Neural progenitor cell (in vitro differentiated cells): ENCODE data around the gene LCT. TPM values are rescaled to one million over a fixed set of nuclear protein-coding genes. Genes with fewer than 3 reads are reported as not detected.

ENCODE experiments used
- DNase-seq: peaks from one replicate; pipeline ENCODE4 v3.0.0-alpha.2; 2016; ENCODE audit warnings: low spot score
- H2AFZ ChIP-seq: fragments of 200-600 bp; sonication (generic); replicated peaks from 2 replicates; pipeline ENCODE4 v1.6.1; 2016; ENCODE audit warnings: antibody characterized with exemption
- H3F3A ChIP-seq: fragments of 200-600 bp; sonication (generic); 2 replicates; pipeline ENCODE4 v1.6.1; 2016; ENCODE audit warnings: antibody characterized with exemption, low read depth
- H3K27ac ChIP-seq: fragments of 200-600 bp; sonication (generic); 2 replicates; pipeline ENCODE4 v1.5.1; 2016; ENCODE audit warnings: mild to moderate bottlenecking
- H3K27me3 ChIP-seq: fragments of 200-600 bp; sonication (generic); 2 replicates; pipeline ENCODE4 v1.6.1; 2016; ENCODE audit warnings: mild to moderate bottlenecking, moderate library complexity
- H3K36me3 ChIP-seq: fragments of 200-600 bp; sonication (generic); 2 replicates; pipeline ENCODE4 v1.5.1; 2016
- H3K4me1 ChIP-seq: fragments of 200-600 bp; sonication (generic); 2 replicates; pipeline ENCODE4 v1.6.1; 2016; ENCODE audit warnings: mixed run types
- H3K4me2 ChIP-seq: fragments of 200-600 bp; sonication (generic); 2 replicates; pipeline ENCODE4 v1.6.1; 2016
- H3K4me3 ChIP-seq: fragments of 200-600 bp; sonication (generic); 2 replicates; pipeline ENCODE4 v1.5.1; 2016
- H3K79me2 ChIP-seq: fragments of 200-600 bp; sonication (generic); 2 replicates; pipeline ENCODE4 v1.6.1; 2016; ENCODE audit warnings: low read depth
- H3K9ac ChIP-seq: fragments of 200-600 bp; sonication (generic); 2 replicates; pipeline ENCODE4 v1.6.1; 2016
- H3K9me3 ChIP-seq: fragments of 200-600 bp; sonication (generic); 2 replicates; pipeline ENCODE4 v1.5.1; 2016; ENCODE audit warnings: low read depth
- H4K20me1 ChIP-seq: fragments of 200-600 bp; sonication (generic); 2 replicates; pipeline ENCODE4 v1.6.1; 2016; ENCODE audit warnings: low read depth
- H3K27ac Mint-ChIP-seq: 3 replicates; pipeline ENCODE4 v1.8.0; 2021; ENCODE audit warnings: mixed read lengths
- H3K27me3 Mint-ChIP-seq: 2 replicates; pipeline ENCODE4 v1.8.0; 2022; ENCODE audit warnings: low read depth, mild to moderate bottlenecking, inconsistent platforms, moderate library complexity, mixed read lengths; ENCODE audit not compliant: insufficient read depth
- H3K36me3 Mint-ChIP-seq: 3 replicates; pipeline ENCODE4 v1.8.0; 2021; ENCODE audit warnings: mixed read lengths
- H3K4me1 Mint-ChIP-seq: 3 replicates; pipeline ENCODE4 v1.8.0; 2021; ENCODE audit warnings: mixed read lengths
- H3K4me3 Mint-ChIP-seq: 3 replicates; pipeline ENCODE4 v1.8.0; 2021; ENCODE audit warnings: mild to moderate bottlenecking, moderate library complexity, mixed read lengths
- H3K9me3 Mint-ChIP-seq: 3 replicates; pipeline ENCODE4 v1.8.0; 2020; ENCODE audit warnings: mixed read lengths
- EZH2 ChIP-seq: fragments of 200-600 bp; sonication (generic); IDR thresholded peaks from 2 replicates; pipeline ENCODE4 v1.6.1; 2017; ENCODE audit warnings: antibody characterized with exemption, mild to moderate bottlenecking, moderate library complexity
- EZH2phosphoT487 ChIP-seq: fragments of 200-600 bp; sonication (generic); IDR thresholded peaks from 2 replicates; pipeline ENCODE4 v1.6.1; 2017; ENCODE audit warnings: antibody characterized with exemption
- total RNA-seq: library from RNA; depleted of rRNA; stranded (reverse); fragments of >200 nt; gene quantifications from 2 replicates; pipeline ENCODE4 v1.2.3, GENCODE V29; 2015; ENCODE audit warnings: low replicate concordance
- TF ChIP-seq, protein P1 (sequence below): fragments of 200-600 bp; sonication (generic); IDR thresholded peaks from 2 replicates; pipeline ENCODE4 v1.5.1; 2017; ENCODE audit warnings: antibody characterized with exemption, mild to moderate bottlenecking

LCT gene
- total RNA-seq, 1 donor from 2014 or later = not detected

- Histone ChIP-seq H3K27me3 (no peaks in the 10 kb centered on the region), H3K9ac (no peak overlapping the region), H3K79me2 (no peaks in the 10 kb centered on the region), H4K20me1 (no peaks in the 10 kb centered on the region), H3K4me2 (no peak overlapping the region), H3K4me1 (no peaks in the 10 kb centered on the region), H2AFZ (no peak overlapping the region), H3F3A (no peaks in the 10 kb centered on the region), H3K27ac (no peak overlapping the region), H3K36me3 (peaks cover 22% of the 10 kb centered on the region), H3K9me3 (no peaks in the 10 kb centered on the region), H3K4me3 (no peak overlapping the region)
- H3K4me3 Mint-ChIP-seq = no peak overlapping the region
- H3K36me3 Mint-ChIP-seq = peaks cover 68% of the 10 kb centered on the region
- H3K27me3 Mint-ChIP-seq = no peaks in the 10 kb centered on the region
- H3K27ac Mint-ChIP-seq = no peak overlapping the region
- DNase-seq = no peak
- H3K9me3 Mint-ChIP-seq = peaks cover 5% of the 10 kb centered on the region
- TF ChIP-seq, protein P1, sequence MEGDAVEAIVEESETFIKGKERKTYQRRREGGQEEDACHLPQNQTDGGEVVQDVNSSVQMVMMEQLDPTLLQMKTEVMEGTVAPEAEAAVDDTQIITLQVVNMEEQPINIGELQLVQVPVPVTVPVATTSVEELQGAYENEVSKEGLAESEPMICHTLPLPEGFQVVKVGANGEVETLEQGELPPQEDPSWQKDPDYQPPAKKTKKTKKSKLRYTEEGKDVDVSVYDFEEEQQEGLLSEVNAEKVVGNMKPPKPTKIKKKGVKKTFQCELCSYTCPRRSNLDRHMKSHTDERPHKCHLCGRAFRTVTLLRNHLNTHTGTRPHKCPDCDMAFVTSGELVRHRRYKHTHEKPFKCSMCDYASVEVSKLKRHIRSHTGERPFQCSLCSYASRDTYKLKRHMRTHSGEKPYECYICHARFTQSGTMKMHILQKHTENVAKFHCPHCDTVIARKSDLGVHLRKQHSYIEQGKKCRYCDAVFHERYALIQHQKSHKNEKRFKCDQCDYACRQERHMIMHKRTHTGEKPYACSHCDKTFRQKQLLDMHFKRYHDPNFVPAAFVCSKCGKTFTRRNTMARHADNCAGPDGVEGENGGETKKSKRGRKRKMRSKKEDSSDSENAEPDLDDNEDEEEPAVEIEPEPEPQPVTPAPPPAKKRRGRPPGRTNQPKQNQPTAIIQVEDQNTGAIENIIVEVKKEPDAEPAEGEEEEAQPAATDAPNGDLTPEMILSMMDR = no peak
- TF ChIP-seq EZH2 (no peak), EZH2phosphoT487 (no peak)
- H3K4me1 Mint-ChIP-seq = peaks cover 5% of the 10 kb centered on the region
These were observed 52.0 kb downstream of the LCT start for GRCh38 chr2:135785032-135785431.

- H3K27me3 Mint-ChIP-seq = no peaks in the 10 kb centered on the region
- no peaks in the 10 kb centered on the region for H4K20me1 ChIP-seq
- no peak overlapping the region for H3K4me2 ChIP-seq
- H3K9me3 Mint-ChIP-seq = peaks cover 5% of the 10 kb centered on the region
- DNase-seq = no peak
- H3K27ac ChIP-seq = no peak overlapping the region
- no peak overlapping the region for H2AFZ ChIP-seq
- H3K4me3 Mint-ChIP-seq = no peak overlapping the region
- H3K4me3 ChIP-seq = no peak overlapping the region
- H3K9me3 ChIP-seq = no peaks in the 10 kb centered on the region
- H3K79me2 ChIP-seq = no peaks in the 10 kb centered on the region
- H3K4me1 ChIP-seq = no peaks in the 10 kb centered on the region
- peaks cover 71% of the 10 kb centered on the region for H3K36me3 Mint-ChIP-seq
- peaks cover 3% of the 10 kb centered on the region for H3F3A ChIP-seq
- H3K27ac Mint-ChIP-seq = no peak overlapping the region
- no peak overlapping the region for H3K9ac ChIP-seq
- H3K27me3 ChIP-seq = no peaks in the 10 kb centered on the region
- H3K36me3 ChIP-seq = peaks cover 33% of the 10 kb centered on the region
- peaks cover 5% of the 10 kb centered on the region for H3K4me1 Mint-ChIP-seq
- TF ChIP-seq, protein P1 = no peak
- TF ChIP-seq EZH2phosphoT487 = no peak
- TF ChIP-seq EZH2 = no peak
These were observed 53.5 kb downstream of the LCT start for GRCh38 chr2:135783439-135783838.

- no peaks in the 10 kb centered on the region for H3K27me3 Mint-ChIP-seq
- no peak overlapping the region for H3K4me3 Mint-ChIP-seq
- Histone ChIP-seq H4K20me1 (no peaks in the 10 kb centered on the region), H3K36me3 (peaks cover 34% of the 10 kb centered on the region), H2AFZ (no peak overlapping the region), H3K27ac (peak overlapping the region; percentile 1), H3K9ac (no peak overlapping the region), H3K27me3 (no peaks in the 10 kb centered on the region), H3F3A (peaks cover 7% of the 10 kb centered on the region), H3K79me2 (no peaks in the 10 kb centered on the region), H3K4me3 (no peak overlapping the region), H3K9me3 (no peaks in the 10 kb centered on the region), H3K4me1 (no peaks in the 10 kb centered on the region), H3K4me2 (no peak overlapping the region)
- TF ChIP-seq, protein P1 = no peak
- TF ChIP-seq EZH2phosphoT487 (no peak), EZH2 (no peak)
- DNase-seq = no peak
- H3K9me3 Mint-ChIP-seq = peaks cover 5% of the 10 kb centered on the region
- peaks cover 5% of the 10 kb centered on the region for H3K4me1 Mint-ChIP-seq
- peaks cover 67% of the 10 kb centered on the region for H3K36me3 Mint-ChIP-seq
- H3K27ac Mint-ChIP-seq = no peak overlapping the region
These were observed 54.8 kb downstream of the LCT start for GRCh38 chr2:135782231-135782630.
